HFFc6 (cell line): ENCODE measurements around the gene RASGRP3. TPM values are rescaled to one million over a fixed set of nuclear protein-coding genes. Genes with fewer than 3 reads are reported as not detected.
A peak's percentile ranks its signal among the peaks of the same experiment; 100 is the strongest.
"Not testable (repeated sequence)": the region's sequence is repeated elsewhere in the genome, so short reads cannot be mapped to it uniquely, and the experiment has no call there.

Experiments
- DNase-seq: peaks from one replicate; pipeline ENCODE4 v3.0.0-alpha.2; 2018
- H3K27ac Mint-ChIP-seq: 2 replicates; pipeline ENCODE4 v1.8.0; 2020; ENCODE audit warnings: mild to moderate bottlenecking, mixed read lengths
- H3K27me3 Mint-ChIP-seq: 2 replicates; pipeline ENCODE4 v1.8.0; 2021; ENCODE audit warnings: mild to moderate bottlenecking, moderate library complexity, mixed read lengths; ENCODE audit not compliant: insufficient read depth
- H3K36me3 Mint-ChIP-seq: 2 replicates; pipeline ENCODE4 v1.8.0; 2021; ENCODE audit warnings: low read depth, mixed read lengths
- H3K4me1 Mint-ChIP-seq: 2 replicates; pipeline ENCODE4 v1.8.0; 2020; ENCODE audit warnings: low read depth, mixed read lengths
- H3K4me3 Mint-ChIP-seq: 2 replicates; pipeline ENCODE4 v1.8.0; 2020; ENCODE audit warnings: mild to moderate bottlenecking, moderate library complexity, mixed read lengths
- H3K9me3 Mint-ChIP-seq: 2 replicates; pipeline ENCODE4 v1.8.0; 2020; ENCODE audit warnings: mild to moderate bottlenecking, mixed read lengths
- CTCF ChIP-seq: fragments of 200-600 bp; sonication (generic); IDR thresholded peaks from 2 replicates; pipeline ENCODE4 v1.5.0; 2021; ENCODE audit warnings: antibody characterized with exemption, mild to moderate bottlenecking
- total RNA-seq, 6 experiments: library from RNA; stranded (reverse); fragmentation: NEBNext Ultra II Directional; extraction: Animal tissue kit (Norgen Biotek cat#: 25700); gene quantifications; 2 replicates in 1 of 6; 3 replicates in 5 of 6; pipeline ENCODE4 v1.2.3, GENCODE V29; 2021

Gene RASGRP3
- total RNA-seq, 6 experiments from 2014 or later: 1.7 to 4.6 (median 3.0) TPM

GRCh38 chr2:33458248-33458819 lies 18.1 kb upstream of the RASGRP3 start:
- Mint-ChIP-seq H3K27ac (no peak overlapping the region), H3K27me3 (no peaks in the 10 kb centered on the region), H3K9me3 (peaks cover 8% of the 10 kb centered on the region; the same call in 1 of the 2 replicates), H3K4me3 (no peak overlapping the region), H3K36me3 (peaks cover 9% of the 10 kb centered on the region), H3K4me1 (peaks cover 24% of the 10 kb centered on the region)
- no peak for TF ChIP-seq CTCF
- no peak for DNase-seq

GRCh38 chr2:33459745-33460144 lies 16.7 kb upstream of the RASGRP3 start:
- no peak for TF ChIP-seq CTCF
- H3K27ac Mint-ChIP-seq: no peak overlapping the region

GRCh38 chr2:33462512-33462911 lies 13.9 kb upstream of the RASGRP3 start:
- not testable (repeated sequence) for H3K4me3 Mint-ChIP-seq, H3K27ac Mint-ChIP-seq, H3K27me3 Mint-ChIP-seq, H3K36me3 Mint-ChIP-seq, DNase-seq, H3K9me3 Mint-ChIP-seq
- H3K4me1 Mint-ChIP-seq: peaks cover 23% of the 10 kb centered on the region

More at GRCh38 chr2:33459745-33460144, 16.7 kb upstream of the RASGRP3 start:
- peaks cover under 1% of the 10 kb centered on the region; the same call in 1 of the 2 replicates for H3K27me3 Mint-ChIP-seq
- no peak overlapping the region for H3K4me3 Mint-ChIP-seq
- H3K9me3 Mint-ChIP-seq: no peaks in the 10 kb centered on the region
- DNase-seq: no peak
- no peaks in the 10 kb centered on the region for H3K36me3 Mint-ChIP-seq
- H3K4me1 Mint-ChIP-seq: peaks cover 18% of the 10 kb centered on the region

GRCh38 chr2:33467413-33467812 lies 9.0 kb upstream of the RASGRP3 start:
- peaks cover 16% of the 10 kb centered on the region for H3K4me1 Mint-ChIP-seq
- no peaks in the 10 kb centered on the region for H3K36me3 Mint-ChIP-seq
- H3K27me3 Mint-ChIP-seq: peaks cover 2% of the 10 kb centered on the region; the same call in 1 of the 2 replicates
- H3K9me3 Mint-ChIP-seq: no peaks in the 10 kb centered on the region
- TF ChIP-seq CTCF: no peak
- H3K27ac Mint-ChIP-seq: no peak overlapping the region
- DNase-seq: no peak
- H3K4me3 Mint-ChIP-seq: no peak overlapping the region

- TF ChIP-seq CTCF: no peak
- H3K4me3 Mint-ChIP-seq: no peak overlapping the region
- no peaks in the 10 kb centered on the region for H3K9me3 Mint-ChIP-seq
- DNase-seq: no peak
- no peaks in the 10 kb centered on the region for H3K36me3 Mint-ChIP-seq
- peaks cover 6% of the 10 kb centered on the region for H3K4me1 Mint-ChIP-seq
- no peak overlapping the region for H3K27ac Mint-ChIP-seq
- peaks cover 2% of the 10 kb centered on the region; the same call in 1 of the 2 replicates for H3K27me3 Mint-ChIP-seq
Observed at GRCh38 chr2:33469238-33469637, 7.2 kb upstream of the RASGRP3 start.

- peak; percentile 87 for DNase-seq
- peaks cover 4% of the 10 kb centered on the region; the same call in 1 of the 2 replicates for H3K27me3 Mint-ChIP-seq
- peak; percentile 85 for TF ChIP-seq CTCF
- no peaks in the 10 kb centered on the region for H3K9me3 Mint-ChIP-seq
- peaks cover 25% of the 10 kb centered on the region for H3K4me1 Mint-ChIP-seq
- no peaks in the 10 kb centered on the region for H3K36me3 Mint-ChIP-seq
- peak overlapping the region; percentile 99 for H3K27ac Mint-ChIP-seq
- H3K4me3 Mint-ChIP-seq: peak overlapping the region; percentile 93
Observed at GRCh38 chr2:33475224-33476130, 972 bp upstream of the RASGRP3 start.
